Stimulated activated CD8-positive, alpha-beta memory T cell treated with anti-CD3 and anti-CD28 coated beads, Interleukin-7, amount 100 ng/mL, for 4 hours (primary cell): ENCODE data around the gene GPT2.

ENCODE experiments used
- DNase-seq, 2 donors: peaks; one replicate each; pipeline ENCODE4 v3.0.0-alpha.2; 2020; ENCODE audit warnings: low read depth in 2 of 2

GPT2 gene

GRCh38 chr16:46968063-46968435 lies 83.9 kb downstream of the GPT2 start:
- DNase-seq: no peak

GRCh38 chr16:46970089-46970488 lies 85.9 kb downstream of the GPT2 start:
- DNase-seq: no peak

- no peak for DNase-seq
These were observed 87.1 kb downstream of the GPT2 start for GRCh38 chr16:46971271-46971670.

- peak; percentile 8 to 47 for DNase-seq
These were observed 88.5 kb downstream of the GPT2 start for GRCh38 chr16:46972429-46973206.

GRCh38 chr16:46973207-46973995 lies 89.2 kb downstream of the GPT2 start, which contains the start of gene DNAJA2:
TSS of gene DNAJA2 (minus strand) at chr16:46973674. CDS start at chr16:46973572, 102 bp downstream.
- peak; percentile 79 to 88 for DNase-seq

GRCh38 chr16:46973996-46974324 lies 89.8 kb downstream of the GPT2 start:
- DNase-seq: no peak

- no peak for DNase-seq
These were observed 90.2 kb downstream of the GPT2 start for GRCh38 chr16:46974352-46974751.

GRCh38 chr16:46975165-46975564 lies 91.0 kb downstream of the GPT2 start:
- DNase-seq: no peak

GRCh38 chr16:46975908-46976470 lies 91.8 kb downstream of the GPT2 start:
- no peak for DNase-seq

GRCh38 chr16:46976550-46976949 lies 92.4 kb downstream of the GPT2 start:
- DNase-seq: no peak
